Ascending aorta (tissue), 2 donors: ENCODE data around the gene C4A. TPM values are rescaled to one million over a fixed set of nuclear protein-coding genes. Genes with fewer than 3 reads are reported as not detected.
"Not testable (repeated sequence)": the region's sequence is repeated elsewhere in the genome, so short reads cannot be mapped to it uniquely, and the experiment has no call there.

ENCODE experiments used
- DNase-seq, 2 donors: peaks; one replicate each; pipeline ENCODE4 v3.0.0-alpha.2; 2019; ENCODE audit warnings: low spot score in 2 of 2
- H3K27ac ChIP-seq, 2 donors: fragments of 200-600 bp; sonication (generic); one replicate each; pipeline ENCODE4 v1.5.1; 2016 to 2017; ENCODE audit warnings: mild to moderate bottlenecking in 1 of 2
- H3K27me3 ChIP-seq: fragments of 200-600 bp; sonication (generic); one replicate; pipeline ENCODE4 v1.5.1; 2017
- H3K36me3 ChIP-seq, 2 donors: fragments of 200-600 bp; sonication (generic); one replicate each; pipeline ENCODE4 v1.5.1; 2016
- H3K4me1 ChIP-seq, 2 donors: fragments of 200-600 bp; sonication (generic); one replicate each; pipeline ENCODE4 v1.5.1; 2016 to 2017; ENCODE audit warnings: mild to moderate bottlenecking in 1 of 2
- H3K4me3 ChIP-seq, 2 donors: fragments of 200-600 bp; sonication (generic); one replicate each; pipeline ENCODE4 v1.5.1; 2016 to 2017; ENCODE audit warnings: mild to moderate bottlenecking in 1 of 2
- H3K9me3 ChIP-seq, 2 donors: fragments of 200-600 bp; sonication (generic); one replicate each; pipeline ENCODE4 v1.5.1; 2016
- CTCF ChIP-seq, 3 experiments: fragments of 200-600 bp in 2 of 3; fragments of 450-650 bp in 1 of 3; sonication (generic) in 2 of 3; IDR thresholded peaks; one replicate each; pipeline ENCODE4 v1.5.1; 2016 to 2019; ENCODE audit warnings: antibody characterized with exemption in 3 of 3, mild to moderate bottlenecking in 1 of 3, moderate library complexity in 1 of 3
- intact Hi-C: fragments of 100-400 bp; cut with DNase I; formaldehyde crosslinking; loops from one replicate; pipeline ENCODE4 v1.15.1; 2023
- total RNA-seq: library from RNA; depleted of rRNA; stranded (reverse); fragments of >200 nt; gene quantifications from one replicate; pipeline ENCODE4 v1.1.0, GENCODE V29; 2016

The C4A gene
- 147 TPM for total RNA-seq

- DNase-seq, H3K4me1 ChIP-seq, intact Hi-C loops, H3K27me3 ChIP-seq, H3K27ac ChIP-seq, H3K9me3 ChIP-seq, H3K4me3 ChIP-seq: not testable (repeated sequence)
- peaks cover 14 to 16% of the 10 kb centered on the region in 2 donors for H3K36me3 ChIP-seq
These were observed at the start of gene C4A for GRCh38 chr6:31981744-31982143. TSS of gene C4A (plus strand) at chr6:31982057. CDS start at chr6:31982108, 51 bp downstream.

DNA sequence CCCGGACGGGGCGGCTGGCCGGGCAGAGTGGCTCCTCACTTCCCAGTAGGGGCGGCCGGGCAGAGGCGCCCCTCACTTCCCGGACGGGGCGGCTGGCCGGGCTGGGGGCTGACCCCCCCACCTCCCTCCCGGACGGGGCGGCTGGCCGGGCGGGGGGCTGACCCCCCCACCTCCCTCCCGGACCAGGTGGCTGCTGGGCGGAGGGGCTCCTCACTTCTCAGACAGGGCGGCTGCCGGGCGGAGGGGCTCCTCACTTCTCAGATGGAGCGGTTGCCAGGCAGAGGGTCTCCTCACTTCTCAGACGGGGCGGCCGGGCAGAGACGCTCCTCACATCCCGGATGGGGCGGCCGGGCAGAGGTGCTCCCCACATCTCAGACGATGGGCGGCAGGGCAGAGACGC is 49.7 kb upstream of the C4A start:
- H3K36me3 ChIP-seq, H3K9me3 ChIP-seq, H3K4me1 ChIP-seq, H3K4me3 ChIP-seq, H3K27ac ChIP-seq, DNase-seq, intact Hi-C loops, H3K27me3 ChIP-seq: not testable (repeated sequence)

DNA sequence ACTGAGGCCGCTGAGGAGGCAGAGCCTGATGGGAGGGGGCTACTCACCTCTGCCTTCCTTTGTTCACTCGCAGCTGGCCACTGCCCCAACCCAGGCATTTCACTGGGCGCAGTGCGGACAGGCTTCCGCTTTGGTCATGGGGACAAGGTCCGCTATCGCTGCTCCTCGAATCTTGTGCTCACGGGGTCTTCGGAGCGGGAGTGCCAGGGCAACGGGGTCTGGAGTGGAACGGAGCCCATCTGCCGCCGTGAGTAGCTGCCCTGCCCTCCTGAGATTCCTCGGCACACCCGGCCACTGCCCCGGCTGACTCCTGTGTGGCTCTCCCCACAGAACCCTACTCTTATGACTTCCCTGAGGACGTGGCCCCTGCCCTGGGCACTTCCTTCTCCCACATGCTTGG is 48.3 kb upstream of the C4A start:
- no peaks in the 10 kb centered on the region for H3K4me1 ChIP-seq
- no peak overlapping the region for H3K4me3 ChIP-seq
- intact Hi-C loops, result no loop called here
- no peaks in the 10 kb centered on the region for H3K27me3 ChIP-seq
- no peaks in the 10 kb centered on the region for H3K9me3 ChIP-seq
- no peak overlapping the region for H3K27ac ChIP-seq
- TF ChIP-seq CTCF (IDR thresholded peaks at IDR 0.05), result no peak
- DNase-seq, result no peak
- no peaks in the 10 kb centered on the region for H3K36me3 ChIP-seq

- no peak for TF ChIP-seq CTCF (IDR thresholded peaks at IDR 0.05)
- no peaks in the 10 kb centered on the region for H3K9me3 ChIP-seq
- H3K27ac ChIP-seq, result no peak overlapping the region
- H3K4me3 ChIP-seq, result no peak overlapping the region
- DNase-seq, result no peak
- no peaks in the 10 kb centered on the region for H3K36me3 ChIP-seq
- no peaks in the 10 kb centered on the region for H3K27me3 ChIP-seq
- intact Hi-C loops, result no loop called here
- no peaks in the 10 kb centered on the region for H3K4me1 ChIP-seq
These were observed 46.8 kb upstream of the C4A start for GRCh38 chr6:31935021-31935420.

DNA sequence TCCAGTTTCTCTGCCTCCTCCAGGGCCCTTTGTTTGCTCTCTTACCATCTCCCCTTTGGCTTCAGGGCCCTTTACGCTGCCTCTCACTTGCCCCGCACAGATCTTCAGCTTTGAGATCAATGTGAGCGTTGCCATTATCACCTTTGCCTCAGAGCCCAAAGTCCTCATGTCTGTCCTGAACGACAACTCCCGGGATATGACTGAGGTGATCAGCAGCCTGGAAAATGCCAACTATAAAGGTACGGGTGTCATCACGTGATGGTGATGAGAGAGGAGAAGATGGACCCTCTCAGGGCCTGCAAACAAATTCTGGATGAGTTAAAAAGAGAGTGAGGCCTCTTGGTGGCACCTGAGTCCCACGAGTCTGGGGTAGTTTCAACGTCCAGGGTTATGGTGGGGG is 46.0 kb upstream of the C4A start:
- intact Hi-C loops, result no loop called here
- no peaks in the 10 kb centered on the region for H3K36me3 ChIP-seq

GRCh38 chr6:31940256-31940664 is 41.6 kb upstream of the C4A start:
- no peak for DNase-seq
- TF ChIP-seq CTCF (IDR thresholded peaks at IDR 0.05), result no peak

More for the DNA sequence above, 46.0 kb upstream of the C4A start:
- Histone ChIP-seq H3K4me3 (no peak overlapping the region), H3K27me3 (no peaks in the 10 kb centered on the region), H3K9me3 (no peaks in the 10 kb centered on the region), H3K27ac (no peak overlapping the region), H3K4me1 (no peaks in the 10 kb centered on the region)
- no peak for TF ChIP-seq CTCF (IDR thresholded peaks at IDR 0.05)
- DNase-seq, result no peak

GRCh38 chr6:31943742-31944141 is 38.1 kb upstream of the C4A start:
- H3K4me3 ChIP-seq, result no peak overlapping the region
- intact Hi-C loops, result loop anchor here (2.0 kb wide), 1 partner anchor 41 kb away; the partner anchor contains the start of gene ZBTB12
- H3K9me3 ChIP-seq, result no peaks in the 10 kb centered on the region

More at GRCh38 chr6:31940256-31940664, 41.6 kb upstream of the C4A start:
- Histone ChIP-seq H3K4me1 (peaks cover 0 to 6% of the 10 kb centered on the region in 2 donors), H3K27me3 (no peaks in the 10 kb centered on the region), H3K36me3 (no peaks in the 10 kb centered on the region), H3K27ac (no peak overlapping the region), H3K9me3 (no peaks in the 10 kb centered on the region), H3K4me3 (no peak overlapping the region)
- intact Hi-C loops, result no loop called here

More at GRCh38 chr6:31943742-31944141, 38.1 kb upstream of the C4A start:
- Histone ChIP-seq H3K36me3 (no peaks in the 10 kb centered on the region), H3K27ac (no peak overlapping the region), H3K4me1 (peaks cover 3 to 16% of the 10 kb centered on the region in 2 donors), H3K27me3 (no peaks in the 10 kb centered on the region)
- no peak for TF ChIP-seq CTCF (IDR thresholded peaks at IDR 0.05)
- no peak for DNase-seq
